Endodermal cell (in vitro differentiated cells): Measurements from ENCODE around the gene TRIM38. TPM values are rescaled to one million over a fixed set of nuclear protein-coding genes. Genes with fewer than 3 reads are reported as not detected.
A peak's percentile ranks its signal among the peaks of the same experiment; 100 is the strongest.

Experiments
- DNase-seq: peaks from one replicate; pipeline ENCODE4 v3.0.0-alpha.2; 2017
- H3K27ac ChIP-seq: 2 replicates; pipeline ENCODE4 v1.5.1; 2013; ENCODE audit warnings: mild to moderate bottlenecking, low read depth, low read length, moderate library complexity
- H3K27me3 ChIP-seq: 2 replicates; pipeline ENCODE4 v1.6.1; 2013; ENCODE audit warnings: mild to moderate bottlenecking, low read length, moderate library complexity; ENCODE audit not compliant: insufficient read depth, control insufficient read depth, poor library complexity, severe bottlenecking
- H3K36me3 ChIP-seq: 2 replicates; pipeline ENCODE4 v1.7.0; 2013; ENCODE audit warnings: mild to moderate bottlenecking, low read length, moderate library complexity; ENCODE audit not compliant: control insufficient read depth, insufficient read depth
- H3K4me1 ChIP-seq: one replicate; pipeline ENCODE4 v1.7.0; 2013; ENCODE audit warnings: low read length; ENCODE audit not compliant: control insufficient read depth, insufficient read depth
- H3K4me3 ChIP-seq: 2 replicates; pipeline ENCODE4 v1.5.1; 2013; ENCODE audit warnings: mild to moderate bottlenecking, low read length, moderate library complexity
- H3K9ac ChIP-seq: 2 replicates; pipeline ENCODE4 v1.6.1; 2013; ENCODE audit warnings: mild to moderate bottlenecking, low read length, moderate library complexity; ENCODE audit not compliant: poor library complexity, severe bottlenecking; ENCODE audit errors: extremely low read depth
- H3K9me3 ChIP-seq: 2 replicates; pipeline ENCODE4 v1.6.1; 2013; ENCODE audit warnings: mild to moderate bottlenecking, low read length, moderate library complexity; ENCODE audit not compliant: control insufficient read depth
- H3K27ac Mint-ChIP-seq: 2 replicates; pipeline ENCODE4 v1.8.0; 2020; ENCODE audit warnings: mixed read lengths
- H3K27me3 Mint-ChIP-seq: 2 replicates; pipeline ENCODE4 v1.8.0; 2021; ENCODE audit warnings: mild to moderate bottlenecking, mixed read lengths; ENCODE audit not compliant: insufficient read depth
- H3K36me3 Mint-ChIP-seq: 2 replicates; pipeline ENCODE4 v1.8.0; 2020; ENCODE audit warnings: low read depth, mixed read lengths
- H3K4me1 Mint-ChIP-seq: 2 replicates; pipeline ENCODE4 v1.8.0; 2020; ENCODE audit warnings: mixed read lengths
- H3K4me3 Mint-ChIP-seq: 2 replicates; pipeline ENCODE4 v1.8.0; 2020; ENCODE audit warnings: mild to moderate bottlenecking, moderate library complexity, mixed read lengths
- H3K9me3 Mint-ChIP-seq: 2 replicates; pipeline ENCODE4 v1.8.0; 2020; ENCODE audit warnings: mild to moderate bottlenecking, mixed read lengths
- CTCF ChIP-seq: fragments of 200-600 bp; sonication (generic); conservative IDR thresholded peaks from 2 replicates; pipeline ENCODE4 v1.5.0; 2021; ENCODE audit warnings: antibody characterized with exemption, mild to moderate bottlenecking
- WGBS, 2 experiments: methylation state at CpG; one replicate each; pipeline versions ENCODE4 v1.1.5 to v1.1.7; 2013; ENCODE audit warnings: missing lambda C conversion rate in 2 of 2, mixed read lengths in 1 of 2; ENCODE audit not compliant: insufficient coverage in 1 of 2, insufficient read length in 1 of 2; 5-methylcytosine and 5-hydroxymethylcytosine counted together
- total RNA-seq, 2 donors: library from RNA; stranded (reverse); fragmentation: NEBNext Ultra II Directional in 1 of 2; extraction: Animal tissue kit (Norgen Biotek cat#: 25700) in 1 of 2; gene quantifications; 2 replicates in 1 of 2; 3 replicates in 1 of 2; pipeline ENCODE4 v1.2.1, GENCODE V29; 2021

TRIM38 gene
- total RNA-seq, 2 donors from 2014 or later, result 4.2 to 4.4 TPM

GRCh38 chr6:26021001-26021349, 58.4 kb downstream of the TRIM38 start:
- H3K4me1 ChIP-seq, result peaks cover 3% of the 10 kb centered on the region
- H3K4me3 ChIP-seq, result no peak overlapping the region
- H3K27ac Mint-ChIP-seq, result peak overlapping the region; percentile 99
- peaks cover 39% of the 10 kb centered on the region for H3K4me1 Mint-ChIP-seq
- DNase-seq, result peak; percentile 83
- peaks cover 12% of the 10 kb centered on the region for H3K9me3 ChIP-seq
- 79 to 91% methylated on average over 22 to 23 of the region's 23 CpGs for WGBS, 2 experiments
- no peaks in the 10 kb centered on the region for H3K27me3 Mint-ChIP-seq
- no peak for TF ChIP-seq CTCF
- H3K36me3 ChIP-seq, result no peaks in the 10 kb centered on the region
- peak overlapping the region; percentile 82 for H3K4me3 Mint-ChIP-seq
- H3K9ac ChIP-seq, result peak overlapping the region; percentile 19
- peaks cover 15% of the 10 kb centered on the region for H3K9me3 Mint-ChIP-seq
- H3K27me3 ChIP-seq, result no peaks in the 10 kb centered on the region
- H3K36me3 Mint-ChIP-seq, result peaks cover 2% of the 10 kb centered on the region
- no peak overlapping the region for H3K27ac ChIP-seq

GRCh38 chr6:26021350-26022131, 58.9 kb downstream of the TRIM38 start:
- Mint-ChIP-seq H3K4me1 (peaks cover 41% of the 10 kb centered on the region), H3K9me3 (peaks cover 15% of the 10 kb centered on the region), H3K36me3 (peaks cover 2% of the 10 kb centered on the region), H3K27me3 (no peaks in the 10 kb centered on the region), H3K27ac (peak overlapping the region; percentile 99), H3K4me3 (peak overlapping the region; percentile 82)
- H3K27me3 ChIP-seq, result no peaks in the 10 kb centered on the region
- peaks cover 12% of the 10 kb centered on the region for H3K9me3 ChIP-seq
- no peaks in the 10 kb centered on the region for H3K36me3 ChIP-seq
- peak overlapping the region; percentile 19 for H3K9ac ChIP-seq
- peak overlapping the region; percentile 13 for H3K27ac ChIP-seq
- H3K4me1 ChIP-seq, result peaks cover 4% of the 10 kb centered on the region
- 89 to 90% methylated on average over 21 to 39 of the region's 39 CpGs for WGBS, 2 experiments
- TF ChIP-seq CTCF, result no peak
- peak; percentile 97 for DNase-seq
- peak overlapping the region; percentile 62 for H3K4me3 ChIP-seq

GRCh38 chr6:26022132-26022472, 59.5 kb downstream of the TRIM38 start:
- H3K27me3 ChIP-seq, result no peaks in the 10 kb centered on the region
- Mint-ChIP-seq H3K27ac (peak overlapping the region; percentile 99), H3K36me3 (peaks cover 2% of the 10 kb centered on the region), H3K27me3 (no peaks in the 10 kb centered on the region), H3K4me3 (peak overlapping the region; percentile 82), H3K9me3 (peaks cover 15% of the 10 kb centered on the region), H3K4me1 (peaks cover 41% of the 10 kb centered on the region)
- peak; percentile 80 for DNase-seq
- peaks cover 4% of the 10 kb centered on the region for H3K4me1 ChIP-seq
- H3K9me3 ChIP-seq, result peaks cover 12% of the 10 kb centered on the region
- H3K27ac ChIP-seq, result no peak overlapping the region
- WGBS, 2 experiments, result 73 to 85% methylated on average over 4 to 5 of the region's 5 CpGs
- H3K4me3 ChIP-seq, result peak overlapping the region; percentile 62
- no peak overlapping the region for H3K9ac ChIP-seq
- TF ChIP-seq CTCF, result no peak
- no peaks in the 10 kb centered on the region for H3K36me3 ChIP-seq
